T47D (cell line): ENCODE results near the gene DDX11.
"Not testable (repeated sequence)": the region's sequence is repeated elsewhere in the genome, so short reads cannot be mapped to it uniquely, and the experiment has no call there.

Experiments used
- DNase-seq, 2 experiments: peaks; one replicate each; pipeline versions ENCODE4 v3.0.0 to v3.0.0-alpha.2; 2011 to 2012; ENCODE audit warnings: low read depth in 1 of 2, low spot score in 1 of 2
- JUND ChIP-seq: IDR thresholded peaks from 2 replicates; pipeline ENCODE4 v1.6.1; 2012; ENCODE audit warnings: low read depth
- in situ Hi-C: cut with HindIII; loops from 2 replicates; pipeline ENCODE4 v1.10.0; 2016; ENCODE audit warnings: low sequenced_read_pairs, low pct_unique_long_range_greater_than_20kb

The DDX11 gene

GRCh38 chr12:31104220-31104619 lies 30.6 kb downstream of the DDX11 start:
- peak in 1 of 2 experiments; percentile 39 for DNase-seq
- in situ Hi-C loops, result not testable (repeated sequence)

GRCh38 chr12:31104773-31105172 lies 31.1 kb downstream of the DDX11 start:
- DNase-seq, in situ Hi-C loops: not testable (repeated sequence)

- no peak for TF ChIP-seq JUND
- in situ Hi-C loops, result no loop called here
- no peak for DNase-seq
These were observed 32.0 kb downstream of the DDX11 start for GRCh38 chr12:31105668-31106067.

- no peak for TF ChIP-seq JUND
- DNase-seq, result no peak
- in situ Hi-C loops, result no loop called here
These were observed 32.6 kb downstream of the DDX11 start for GRCh38 chr12:31106101-31106803.

GRCh38 chr12:31109773-31110172 lies 36.1 kb downstream of the DDX11 start:
- in situ Hi-C loops, DNase-seq: not testable (repeated sequence)

GRCh38 chr12:31110263-31110662 lies 36.6 kb downstream of the DDX11 start:
- in situ Hi-C loops, DNase-seq: not testable (repeated sequence)

GRCh38 chr12:31115092-31115601 lies 41.5 kb downstream of the DDX11 start:
- DNase-seq, in situ Hi-C loops: not testable (repeated sequence)

GRCh38 chr12:31116846-31117202 lies 43.2 kb downstream of the DDX11 start:
- in situ Hi-C loops, DNase-seq: not testable (repeated sequence)

- in situ Hi-C loops, result no loop called here
- peak; percentile 57 to 69 for DNase-seq
- TF ChIP-seq JUND, result no peak
These were observed 43.7 kb downstream of the DDX11 start for GRCh38 chr12:31117203-31118011.

- no peak for TF ChIP-seq JUND
- peak; percentile 31 to 44 for DNase-seq
- in situ Hi-C loops, result no loop called here
These were observed 44.9 kb downstream of the DDX11 start for GRCh38 chr12:31118347-31119191.

- in situ Hi-C loops, result no loop called here
- TF ChIP-seq JUND, result no peak
- DNase-seq, result no peak
These were observed 45.6 kb downstream of the DDX11 start for GRCh38 chr12:31119192-31119802.

- DNase-seq, result no peak
- TF ChIP-seq JUND, result no peak
- in situ Hi-C loops, result no loop called here
These were observed 46.1 kb downstream of the DDX11 start for GRCh38 chr12:31119803-31120211.
